HL-60 (cell line): ENCODE results near the gene PRRG1.

ENCODE experiments used
- CTCF ChIP-seq: IDR thresholded peaks from one replicate; pipeline ENCODE4 v1.5.1; 2011; ENCODE audit warnings: low read length, control low read depth, inconsistent platforms; ENCODE audit not compliant: insufficient read depth
- POLR2AphosphoS5 ChIP-seq: IDR thresholded peaks from 2 replicates; pipeline ENCODE4 v1.6.1; 2012; ENCODE audit warnings: low read depth
- SPI1 ChIP-seq: IDR thresholded peaks from 2 replicates; pipeline ENCODE4 v1.6.1; 2012; ENCODE audit warnings: low read depth, mild to moderate bottlenecking, borderline replicate concordance
- TF ChIP-seq, protein P1 (sequence below): IDR thresholded peaks from 2 replicates; pipeline ENCODE4 v1.6.1; 2012; ENCODE audit warnings: low read depth; ENCODE audit not compliant: insufficient replicate concordance

DNA sequence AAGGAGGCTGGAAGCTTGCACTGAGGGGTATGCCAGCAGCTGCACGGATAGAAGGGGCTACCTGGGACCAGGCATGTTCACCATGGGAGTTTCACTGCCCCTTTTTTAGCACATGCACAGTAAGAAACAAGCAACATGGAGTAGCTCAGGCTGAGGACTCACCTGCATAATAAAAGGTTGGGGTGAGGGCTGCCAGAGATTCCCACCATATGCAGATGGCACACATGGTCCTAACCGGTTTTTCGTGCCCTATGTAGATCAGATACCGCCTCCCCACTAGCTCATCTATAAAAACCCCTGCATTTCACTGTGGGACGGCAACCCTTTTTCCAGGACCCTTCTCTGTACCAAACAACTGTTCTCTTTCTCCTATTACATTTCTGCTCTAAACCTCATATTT, 125.3 kb downstream of the PRRG1 start:
- TF ChIP-seq POLR2AphosphoS5 (no peak), CTCF (no peak), SPI1 (no peak)
- TF ChIP-seq, protein P1, sequence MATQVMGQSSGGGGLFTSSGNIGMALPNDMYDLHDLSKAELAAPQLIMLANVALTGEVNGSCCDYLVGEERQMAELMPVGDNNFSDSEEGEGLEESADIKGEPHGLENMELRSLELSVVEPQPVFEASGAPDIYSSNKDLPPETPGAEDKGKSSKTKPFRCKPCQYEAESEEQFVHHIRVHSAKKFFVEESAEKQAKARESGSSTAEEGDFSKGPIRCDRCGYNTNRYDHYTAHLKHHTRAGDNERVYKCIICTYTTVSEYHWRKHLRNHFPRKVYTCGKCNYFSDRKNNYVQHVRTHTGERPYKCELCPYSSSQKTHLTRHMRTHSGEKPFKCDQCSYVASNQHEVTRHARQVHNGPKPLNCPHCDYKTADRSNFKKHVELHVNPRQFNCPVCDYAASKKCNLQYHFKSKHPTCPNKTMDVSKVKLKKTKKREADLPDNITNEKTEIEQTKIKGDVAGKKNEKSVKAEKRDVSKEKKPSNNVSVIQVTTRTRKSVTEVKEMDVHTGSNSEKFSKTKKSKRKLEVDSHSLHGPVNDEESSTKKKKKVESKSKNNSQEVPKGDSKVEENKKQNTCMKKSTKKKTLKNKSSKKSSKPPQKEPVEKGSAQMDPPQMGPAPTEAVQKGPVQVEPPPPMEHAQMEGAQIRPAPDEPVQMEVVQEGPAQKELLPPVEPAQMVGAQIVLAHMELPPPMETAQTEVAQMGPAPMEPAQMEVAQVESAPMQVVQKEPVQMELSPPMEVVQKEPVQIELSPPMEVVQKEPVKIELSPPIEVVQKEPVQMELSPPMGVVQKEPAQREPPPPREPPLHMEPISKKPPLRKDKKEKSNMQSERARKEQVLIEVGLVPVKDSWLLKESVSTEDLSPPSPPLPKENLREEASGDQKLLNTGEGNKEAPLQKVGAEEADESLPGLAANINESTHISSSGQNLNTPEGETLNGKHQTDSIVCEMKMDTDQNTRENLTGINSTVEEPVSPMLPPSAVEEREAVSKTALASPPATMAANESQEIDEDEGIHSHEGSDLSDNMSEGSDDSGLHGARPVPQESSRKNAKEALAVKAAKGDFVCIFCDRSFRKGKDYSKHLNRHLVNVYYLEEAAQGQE, result no peak
